Gastroesophageal sphincter (tissue), 3 donors: ENCODE data around the gene ZNF507.

ENCODE experiments used
- CTCF ChIP-seq, 4 experiments: fragments of 200-600 bp in 2 of 4; fragments of 450-650 bp in 2 of 4; sonication (generic) in 1 of 4; IDR thresholded peaks; one replicate each; pipeline ENCODE4 v1.5.1; 2017 to 2019; ENCODE audit warnings: antibody characterized with exemption in 4 of 4, mild to moderate bottlenecking in 2 of 4, moderate library complexity in 2 of 4
- EP300 ChIP-seq: sonication (generic); formaldehyde crosslinking; IDR thresholded peaks from one replicate; pipeline ENCODE4 v1.6.1; 2017; ENCODE audit warnings: antibody characterized with exemption, mild to moderate bottlenecking
- POLR2A ChIP-seq, 2 donors: fragments of 450-650 bp; IDR thresholded peaks; one replicate each; pipeline ENCODE4 v1.6.1; 2017; ENCODE audit warnings: antibody characterized with exemption in 2 of 2, mild to moderate bottlenecking in 2 of 2, moderate library complexity in 1 of 2
- POLR2AphosphoS5 ChIP-seq: sonication (generic); formaldehyde crosslinking; IDR thresholded peaks from one replicate; pipeline ENCODE4 v1.6.1; 2017; ENCODE audit warnings: antibody characterized with exemption

- TF ChIP-seq CTCF (IDR thresholded peaks at IDR 0.05) (no peak), POLR2AphosphoS5 (no peak), POLR2A (IDR thresholded peaks at IDR 0.05) (no peak), EP300 (no peak)
These were observed 36.9 kb upstream of the ZNF507 start for GRCh38 chr19:32308431-32309077.
